Dermis blood vessel endothelial cell (primary cell): ENCODE measurements around the gene MUSK. TPM values are rescaled to one million over a fixed set of nuclear protein-coding genes. Genes with fewer than 3 reads are reported as not detected.

Experiments
- total RNA-seq: library from RNA; depleted of rRNA; stranded (reverse); fragments of >200 nt; gene quantifications from 2 replicates; pipeline ENCODE4 v1.2.3, GENCODE V29; 2014

MUSK gene
- total RNA-seq, 1 donor from 2014 or later: not detected

Other genes starting within 250 kb of the MUSK start
- gene SVEP1, start 89.0 kb upstream of the MUSK start, total RNA-seq: under 0.01 and 0.05 TPM in 2 replicates